Ectodermal cell (in vitro differentiated cells): ENCODE results near the gene ZNF503.

ENCODE experiments used
- H3K27ac ChIP-seq: 2 replicates; pipeline ENCODE4 v1.7.0; 2013; ENCODE audit warnings: mild to moderate bottlenecking, low read depth, low read length; ENCODE audit not compliant: insufficient read depth, poor library complexity, severe bottlenecking
- H3K27me3 ChIP-seq: 2 replicates; pipeline ENCODE4 v1.7.0; 2013; ENCODE audit warnings: mild to moderate bottlenecking, low read length; ENCODE audit not compliant: insufficient read depth, control insufficient read depth, poor library complexity, severe bottlenecking
- H3K36me3 ChIP-seq: one replicate; pipeline ENCODE4 v1.7.0; 2013; ENCODE audit warnings: low read length; ENCODE audit not compliant: control insufficient read depth, insufficient read depth
- H3K4me1 ChIP-seq: one replicate; pipeline ENCODE4 v1.7.0; 2013; ENCODE audit warnings: low read length; ENCODE audit not compliant: control insufficient read depth, insufficient read depth
- H3K4me3 ChIP-seq: 2 replicates; pipeline ENCODE4 v1.7.0; 2013; ENCODE audit warnings: low read depth, low read length, control low read depth; ENCODE audit not compliant: insufficient read depth
- H3K9me3 ChIP-seq: 2 replicates; pipeline ENCODE4 v1.7.0; 2013; ENCODE audit warnings: mild to moderate bottlenecking, low read length, moderate library complexity; ENCODE audit not compliant: control insufficient read depth
- WGBS, 2 experiments: methylation state at CpG; one replicate each; pipeline ENCODE4 v1.1.7; 2013; ENCODE audit warnings: missing lambda C conversion rate in 2 of 2; 5-methylcytosine and 5-hydroxymethylcytosine counted together

ZNF503 gene

DNA sequence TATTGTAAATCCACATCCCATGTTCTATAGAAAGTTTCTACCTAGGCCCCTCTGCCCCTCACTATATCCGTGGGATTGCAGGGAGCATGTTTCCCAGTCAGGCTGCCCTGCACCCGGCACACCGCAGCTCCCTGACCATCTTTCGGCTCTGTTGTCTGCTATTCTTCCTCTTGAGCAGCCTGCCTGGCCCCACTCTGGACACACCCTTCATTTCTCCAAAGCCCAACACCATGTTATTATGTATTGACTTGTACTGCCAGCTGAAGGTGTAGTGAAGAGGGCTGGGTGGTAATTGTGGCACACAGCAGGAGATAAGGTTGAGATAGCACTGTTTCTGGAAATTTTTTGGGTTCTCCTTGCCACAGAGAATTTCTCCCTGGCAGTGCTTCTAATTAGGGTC is 39.6 kb upstream of the ZNF503 start:
- no peaks in the 10 kb centered on the region for H3K36me3 ChIP-seq
- no peak overlapping the region for H3K4me3 ChIP-seq
- WGBS, 2 experiments: 82 to 98% methylated on average over 4 of the region's 4 CpGs

GRCh38 chr10:75440271-75440793 is 38.8 kb upstream of the ZNF503 start:
- WGBS, 2 experiments: 94% methylated on average over 4 of the region's 4 CpGs
- Histone ChIP-seq H3K4me1 (peaks cover 3% of the 10 kb centered on the region), H3K36me3 (no peaks in the 10 kb centered on the region), H3K27me3 (peaks cover 33% of the 10 kb centered on the region), H3K4me3 (no peak overlapping the region), H3K27ac (no peak overlapping the region), H3K9me3 (no peaks in the 10 kb centered on the region)

More for the DNA sequence above, 39.6 kb upstream of the ZNF503 start:
- H3K27ac ChIP-seq: no peak overlapping the region
- no peaks in the 10 kb centered on the region for H3K9me3 ChIP-seq
- H3K4me1 ChIP-seq: no peaks in the 10 kb centered on the region
- H3K27me3 ChIP-seq: peaks cover 25% of the 10 kb centered on the region

GRCh38 chr10:75439811-75440210 is 38.2 kb upstream of the ZNF503 start:
- no peak overlapping the region for H3K27ac ChIP-seq
- no peaks in the 10 kb centered on the region for H3K36me3 ChIP-seq
- H3K27me3 ChIP-seq: peaks cover 39% of the 10 kb centered on the region
- H3K4me1 ChIP-seq: peaks cover 6% of the 10 kb centered on the region
- WGBS, 2 experiments: 92 to 93% methylated on average over 4 of the region's 4 CpGs
- H3K4me3 ChIP-seq: no peak overlapping the region
- H3K9me3 ChIP-seq: no peaks in the 10 kb centered on the region

- H3K27ac ChIP-seq: no peak overlapping the region
- WGBS, 2 experiments: 92 to 94% methylated on average over 3 of the region's 3 CpGs
- no peaks in the 10 kb centered on the region for H3K9me3 ChIP-seq
- no peak overlapping the region for H3K4me3 ChIP-seq
- H3K36me3 ChIP-seq: no peaks in the 10 kb centered on the region
- H3K27me3 ChIP-seq: peaks cover 54% of the 10 kb centered on the region
- peaks cover 7% of the 10 kb centered on the region for H3K4me1 ChIP-seq
Observed at GRCh38 chr10:75438275-75438674, 36.7 kb upstream of the ZNF503 start.

DNA sequence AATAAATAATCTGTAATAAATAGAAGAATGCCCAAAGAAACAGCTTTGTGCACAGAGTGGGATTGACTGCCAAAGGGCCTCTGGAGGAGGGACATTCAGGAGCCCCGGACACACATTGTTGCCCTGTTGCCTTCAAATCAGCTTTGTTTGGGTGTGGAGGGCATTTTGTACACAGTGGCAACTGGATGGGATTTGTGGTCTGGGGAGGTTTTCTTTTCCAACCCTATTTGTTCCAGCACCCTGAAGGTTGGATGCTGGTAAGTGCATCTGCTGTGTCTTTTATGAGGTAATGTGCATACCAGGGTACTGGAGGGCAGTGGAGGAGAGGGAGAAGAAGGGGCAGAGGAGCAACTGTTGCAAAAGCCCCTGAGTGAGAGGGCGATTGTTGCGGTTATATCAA is 36.1 kb upstream of the ZNF503 start:
- Histone ChIP-seq H3K9me3 (no peaks in the 10 kb centered on the region), H3K36me3 (no peaks in the 10 kb centered on the region), H3K4me3 (no peak overlapping the region), H3K27me3 (peaks cover 60% of the 10 kb centered on the region), H3K4me1 (peaks cover 12% of the 10 kb centered on the region), H3K27ac (no peak overlapping the region)
- 92 to 97% methylated on average over 3 of the region's 3 CpGs for WGBS, 2 experiments

GRCh38 chr10:75436896-75437295 is 35.3 kb upstream of the ZNF503 start:
- Histone ChIP-seq H3K9me3 (no peaks in the 10 kb centered on the region), H3K27ac (no peak overlapping the region), H3K4me1 (peaks cover 20% of the 10 kb centered on the region), H3K36me3 (no peaks in the 10 kb centered on the region), H3K4me3 (no peak overlapping the region), H3K27me3 (peaks cover 68% of the 10 kb centered on the region)

DNA sequence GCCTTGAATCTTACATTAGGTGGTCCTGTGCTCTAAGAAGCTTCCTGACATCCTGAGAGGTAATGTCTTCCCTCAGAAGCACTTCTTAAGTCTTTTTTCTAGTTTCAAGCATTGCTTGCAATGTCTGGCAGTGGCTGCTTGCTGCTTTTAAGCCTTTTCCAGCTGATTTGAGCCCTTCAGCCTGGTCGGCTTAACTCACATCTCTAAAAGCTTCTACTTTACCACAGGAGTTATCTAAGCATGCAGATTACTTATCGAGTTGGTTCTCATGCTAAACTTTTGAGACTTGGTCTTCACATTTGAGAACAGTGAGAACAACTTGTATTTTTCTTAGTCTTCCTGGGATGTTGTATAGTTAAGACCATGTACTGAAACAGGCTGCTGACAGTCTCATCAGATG is 33.7 kb upstream of the ZNF503 start:
- Histone ChIP-seq H3K27ac (no peak overlapping the region), H3K4me1 (peaks cover 24% of the 10 kb centered on the region), H3K9me3 (no peaks in the 10 kb centered on the region), H3K4me3 (no peak overlapping the region), H3K27me3 (peaks cover 80% of the 10 kb centered on the region), H3K36me3 (no peaks in the 10 kb centered on the region)
- 77 to 93% methylated on average over 2 of the region's 2 CpGs for WGBS, 2 experiments

DNA sequence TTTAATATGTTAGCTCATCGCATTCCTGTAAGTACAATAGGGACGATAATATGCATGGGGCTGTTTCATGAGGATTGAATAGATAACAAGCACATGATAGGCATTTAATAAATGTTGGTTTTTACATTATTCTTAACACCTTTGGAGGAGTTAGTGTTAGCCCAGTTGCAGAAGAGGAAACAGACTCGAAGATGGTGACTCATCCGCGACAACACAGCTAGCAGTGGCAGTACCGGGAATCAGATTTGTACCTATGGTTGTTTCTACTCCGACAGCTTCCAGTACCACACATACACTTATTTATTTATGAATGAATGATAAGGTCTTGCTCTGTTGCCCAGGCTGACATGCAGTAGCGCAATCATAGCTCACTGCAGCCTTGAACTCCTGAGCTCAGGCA is 32.7 kb upstream of the ZNF503 start:
- H3K27me3 ChIP-seq: peaks cover 86% of the 10 kb centered on the region
- no peaks in the 10 kb centered on the region for H3K9me3 ChIP-seq
- 89 to 91% methylated on average over 7 to 8 of the region's 8 CpGs for WGBS, 2 experiments

GRCh38 chr10:75433216-75433615 is 31.7 kb upstream of the ZNF503 start:
- no peak overlapping the region for H3K27ac ChIP-seq
- H3K9me3 ChIP-seq: no peaks in the 10 kb centered on the region
- peaks cover 42% of the 10 kb centered on the region for H3K4me1 ChIP-seq
- H3K27me3 ChIP-seq: peaks cover 88% of the 10 kb centered on the region
- H3K36me3 ChIP-seq: no peaks in the 10 kb centered on the region
- WGBS, 2 experiments: 23 to 27% methylated on average over 8 of the region's 8 CpGs
- H3K4me3 ChIP-seq: no peak overlapping the region

More for the DNA sequence above, 32.7 kb upstream of the ZNF503 start:
- Histone ChIP-seq H3K36me3 (no peaks in the 10 kb centered on the region), H3K27ac (no peak overlapping the region), H3K4me1 (peaks cover 32% of the 10 kb centered on the region), H3K4me3 (no peak overlapping the region)

GRCh38 chr10:75432763-75433162 is 31.2 kb upstream of the ZNF503 start:
- H3K36me3 ChIP-seq: no peaks in the 10 kb centered on the region
- H3K27ac ChIP-seq: no peak overlapping the region
- peaks cover 89% of the 10 kb centered on the region for H3K27me3 ChIP-seq
- no peak overlapping the region for H3K4me3 ChIP-seq
- H3K9me3 ChIP-seq: no peaks in the 10 kb centered on the region
- WGBS, 2 experiments: 23 to 24% methylated on average over 5 of the region's 5 CpGs
- peaks cover 45% of the 10 kb centered on the region for H3K4me1 ChIP-seq

DNA sequence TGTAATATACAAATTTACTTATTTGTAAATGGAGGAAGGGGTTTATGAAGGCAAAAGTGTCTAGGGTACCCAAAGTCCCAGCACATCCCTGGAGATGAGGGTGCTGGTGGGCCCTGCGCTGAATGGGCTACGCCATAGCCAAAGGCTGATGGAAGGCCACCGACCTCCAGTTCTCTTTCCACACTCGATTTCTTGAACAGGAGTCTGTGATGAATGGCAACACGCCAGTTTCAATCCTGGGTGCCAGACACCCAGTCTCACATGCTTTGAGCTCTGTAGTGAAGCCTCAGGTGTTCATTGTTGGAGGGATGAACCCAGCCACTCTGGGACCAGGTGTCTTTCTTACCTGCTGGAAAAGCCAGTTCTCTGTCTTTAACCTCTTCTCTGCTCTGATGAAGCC is 30.6 kb upstream of the ZNF503 start:
- no peaks in the 10 kb centered on the region for H3K9me3 ChIP-seq
- H3K4me3 ChIP-seq: no peak overlapping the region
- 70 to 77% methylated on average over 5 of the region's 5 CpGs for WGBS, 2 experiments
- no peaks in the 10 kb centered on the region for H3K36me3 ChIP-seq
- H3K27me3 ChIP-seq: peaks cover 91% of the 10 kb centered on the region
- H3K4me1 ChIP-seq: peaks cover 45% of the 10 kb centered on the region
- H3K27ac ChIP-seq: no peak overlapping the region
